Activated T-helper 9 cell treated with anti-CD3 and anti-CD28 coated beads, Interleukin-2, amount 50 U/mL, for 16 hours (primary cell): ENCODE data around the gene SMAD9.

Experiments used
- DNase-seq: peaks from one replicate; pipeline ENCODE4 v3.0.0-alpha.2; 2020; ENCODE audit warnings: low read depth

SMAD9 gene

GRCh38 chr13:36919833-36920615, at the start of gene SMAD9:
Gene SMAD9, minus strand, starts transcription at chr13:36920238. Its CDS starts 40,549 bp downstream, at chr13:36879689.
- no peak for DNase-seq

DNA sequence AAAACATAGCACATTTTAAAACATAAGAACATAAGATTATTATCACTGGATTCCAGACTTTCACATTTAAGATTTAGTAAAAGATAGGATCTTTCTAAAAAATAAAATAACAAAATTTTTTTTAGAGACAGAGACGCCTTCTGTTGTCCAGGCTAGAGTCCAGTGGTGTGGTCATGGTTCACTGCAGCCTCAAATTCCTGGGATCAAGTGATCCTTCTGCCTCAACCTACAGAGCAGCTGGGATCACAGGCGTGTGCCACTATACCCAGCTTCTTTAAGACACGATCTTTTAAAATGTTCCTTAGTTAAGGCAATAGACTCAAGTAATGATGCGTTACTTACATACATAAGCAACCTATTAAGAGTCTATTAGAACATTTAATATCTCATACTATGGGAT, 46.4 kb upstream of the SMAD9 start:
- DNase-seq, result no peak

- DNase-seq, result no peak
Observed at GRCh38 chr13:36965767-36966166, 45.7 kb upstream of the SMAD9 start.

GRCh38 chr13:36959456-36960116, 39.5 kb upstream of the SMAD9 start:
- DNase-seq, result no peak

DNA sequence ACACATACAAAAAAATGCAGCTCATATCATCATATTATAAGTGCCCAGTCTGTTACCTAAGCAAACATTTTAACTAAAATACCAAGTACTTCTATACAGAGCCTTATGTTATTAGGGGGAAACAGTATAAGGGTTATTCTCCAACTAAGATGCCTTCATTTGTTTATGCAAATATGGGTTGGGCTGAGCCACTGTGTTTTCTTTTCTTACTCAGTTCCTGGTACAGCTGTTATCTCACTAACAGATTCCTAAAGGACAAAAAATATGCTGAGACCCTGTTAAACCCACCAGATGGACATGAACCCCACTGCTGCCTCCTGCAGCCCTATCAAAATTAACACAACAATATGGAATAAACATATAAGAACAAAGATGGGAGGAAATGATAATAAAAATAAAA, 34.5 kb upstream of the SMAD9 start:
- no peak for DNase-seq

- no peak for DNase-seq
Observed at GRCh38 chr13:36950920-36951319, 30.9 kb upstream of the SMAD9 start.

GRCh38 chr13:36950330-36950729, 30.3 kb upstream of the SMAD9 start:
- no peak for DNase-seq

DNA sequence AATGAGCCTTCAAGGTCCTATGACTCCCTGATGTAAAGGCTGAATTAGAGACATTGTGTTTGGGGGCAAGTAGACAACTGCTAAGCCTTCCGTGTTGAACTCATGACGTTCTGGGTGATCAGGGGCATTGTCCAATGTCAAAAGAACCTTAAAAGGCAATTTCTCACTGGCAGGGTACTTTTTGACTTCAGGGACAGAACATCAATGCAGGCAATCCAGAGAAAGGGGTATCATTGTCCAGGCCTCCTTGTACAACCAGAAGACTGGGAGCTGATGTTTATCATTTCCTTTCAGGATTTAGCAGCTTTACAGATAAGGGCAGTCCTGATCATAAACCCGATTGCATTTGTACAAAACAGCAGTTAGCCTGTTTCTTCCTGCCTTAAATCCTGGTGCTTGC, 25.0 kb upstream of the SMAD9 start:
- no peak for DNase-seq

- DNase-seq, result no peak
Observed at GRCh38 chr13:36925603-36926002, 5.6 kb upstream of the SMAD9 start.

GRCh38 chr13:36924001-36924400, 4.0 kb upstream of the SMAD9 start:
- no peak for DNase-seq

DNA sequence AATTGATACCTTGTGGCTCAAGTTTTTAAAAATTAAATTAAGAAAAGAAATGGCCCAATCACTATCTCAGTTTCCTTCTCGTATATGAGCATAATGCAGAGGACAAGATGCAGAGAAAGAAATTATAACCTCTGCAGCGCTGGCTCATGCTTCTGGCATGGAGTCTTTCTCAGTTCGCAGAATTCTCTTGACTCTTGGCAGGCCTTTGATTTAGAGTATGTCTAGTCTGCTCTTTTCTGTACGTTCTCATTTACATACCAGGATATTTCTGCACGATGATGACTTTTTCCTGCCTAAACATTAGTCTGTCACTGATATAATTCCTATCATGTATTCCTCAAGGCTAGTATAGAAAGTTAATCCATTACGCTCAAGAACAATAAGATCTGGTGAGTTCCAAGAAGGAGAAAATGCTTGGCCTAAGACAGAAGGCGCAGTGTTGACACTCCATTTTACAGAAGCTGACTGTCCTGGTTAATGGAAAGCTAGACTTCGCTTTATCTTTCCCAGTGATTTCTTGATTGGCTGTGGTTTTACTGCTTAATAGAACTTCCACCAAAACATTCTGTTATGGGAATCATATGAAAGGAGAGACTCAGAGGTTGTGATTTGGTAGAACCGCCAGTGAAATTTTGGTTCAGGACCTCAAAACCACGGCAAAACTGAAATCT, 1.7 kb upstream of the SMAD9 start:
- DNase-seq, result no peak

- DNase-seq, result no peak
Observed at GRCh38 chr13:36920616-36921185, 663 bp upstream of the SMAD9 start.

- no peak for DNase-seq
Observed at GRCh38 chr13:36919171-36919832, 736 bp downstream of the SMAD9 start.

DNA sequence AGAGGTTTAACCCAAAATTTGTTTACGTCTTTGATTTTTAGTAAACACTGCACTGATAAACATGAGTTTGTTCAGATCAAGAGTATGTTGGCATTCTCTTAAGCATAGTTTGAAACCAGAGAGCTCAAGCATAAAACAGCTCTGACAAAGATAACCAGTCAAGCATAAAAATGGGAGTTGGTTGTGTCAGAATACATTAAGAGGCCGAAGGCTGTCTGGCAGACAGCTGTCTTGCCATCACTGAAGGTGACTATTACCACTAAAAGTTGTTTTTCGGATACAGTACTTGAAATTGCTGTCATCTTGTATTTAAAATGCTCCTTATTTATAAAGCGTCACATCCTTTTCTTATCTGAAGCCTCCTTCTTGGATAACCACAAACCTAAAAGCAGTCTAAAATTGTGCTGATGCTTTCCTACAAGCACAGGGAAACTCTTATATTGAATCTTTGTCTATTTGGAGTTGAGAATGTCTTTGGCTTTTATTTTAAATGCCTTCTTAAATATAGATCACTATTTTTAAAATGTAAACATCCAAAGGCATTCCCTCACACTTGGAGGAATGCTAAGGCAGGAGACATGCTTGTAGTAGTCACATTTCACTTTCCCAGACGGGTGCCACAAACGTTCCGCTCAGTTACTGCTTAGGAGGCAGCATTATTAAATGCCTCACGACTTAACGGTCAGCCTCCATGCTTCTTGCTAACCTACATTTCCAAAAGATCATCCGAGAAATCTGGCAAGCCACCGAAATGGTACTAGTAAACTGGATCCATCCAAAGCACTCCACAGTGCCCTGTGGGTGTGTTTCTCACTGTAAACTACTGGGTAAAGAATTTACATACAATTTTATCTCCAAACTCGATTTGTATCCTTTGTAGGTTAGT, 1.5 kb downstream of the SMAD9 start:
- DNase-seq, result no peak

DNA sequence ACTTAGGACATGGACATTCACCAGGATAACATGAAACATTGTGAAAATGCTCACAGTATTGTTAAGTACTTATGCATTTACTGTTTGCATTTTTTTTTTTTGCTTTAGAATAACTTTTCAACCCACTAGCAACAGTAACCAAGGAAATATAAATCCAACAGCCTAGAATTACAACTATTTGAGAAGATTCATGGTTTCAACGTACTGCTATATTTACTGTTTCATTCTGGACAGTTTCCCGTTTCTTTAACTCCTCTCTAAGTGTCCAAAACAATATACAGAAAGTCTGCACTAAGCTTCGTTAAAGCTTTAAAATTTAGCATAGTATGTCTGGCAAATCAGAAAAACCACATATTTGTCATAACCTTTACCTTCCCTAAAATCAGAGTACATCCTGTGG, 2.7 kb downstream of the SMAD9 start:
- DNase-seq, result no peak

GRCh38 chr13:36915896-36916640, 4.0 kb downstream of the SMAD9 start:
- DNase-seq, result no peak

GRCh38 chr13:36915106-36915505, 4.9 kb downstream of the SMAD9 start:
- DNase-seq, result no peak

GRCh38 chr13:36914648-36915047, 5.4 kb downstream of the SMAD9 start:
- DNase-seq, result no peak

DNA sequence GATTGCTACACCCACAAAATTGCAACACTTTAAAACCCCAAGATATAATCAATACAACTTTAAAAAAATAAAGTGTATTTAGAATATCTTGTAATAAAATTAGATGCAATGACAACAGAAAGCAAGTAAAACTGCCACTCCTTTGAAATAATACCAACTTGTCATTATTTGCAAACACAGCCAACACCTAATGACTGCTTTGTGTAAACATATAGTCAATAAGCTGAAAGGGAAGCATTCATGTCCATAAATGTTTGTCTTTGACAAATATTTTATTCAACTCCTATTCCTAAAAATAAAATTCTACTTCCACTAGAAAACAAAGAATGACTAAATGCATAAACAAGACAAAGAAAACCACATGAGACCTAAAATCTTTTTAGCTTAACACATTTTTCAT, 6.6 kb downstream of the SMAD9 start:
- DNase-seq, result no peak

DNA sequence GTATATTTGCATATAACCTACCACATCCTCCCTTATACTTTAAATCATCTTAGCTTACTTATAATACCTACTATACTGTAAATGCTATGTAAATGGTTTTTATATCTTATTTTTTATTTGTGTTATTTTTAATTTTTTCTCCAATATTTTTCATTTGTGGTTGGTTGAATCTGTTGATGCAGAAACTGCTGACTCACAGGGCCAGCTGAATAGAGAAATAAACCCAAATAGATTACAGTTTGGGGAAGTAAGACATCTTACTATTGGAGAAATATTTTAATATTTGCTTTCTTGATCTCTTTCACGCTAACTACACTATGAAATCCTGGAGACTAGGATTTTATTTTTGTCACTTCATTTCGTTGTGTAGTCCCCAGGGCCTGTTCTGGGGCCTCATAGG, 7.1 kb downstream of the SMAD9 start:
- no peak for DNase-seq

DNA sequence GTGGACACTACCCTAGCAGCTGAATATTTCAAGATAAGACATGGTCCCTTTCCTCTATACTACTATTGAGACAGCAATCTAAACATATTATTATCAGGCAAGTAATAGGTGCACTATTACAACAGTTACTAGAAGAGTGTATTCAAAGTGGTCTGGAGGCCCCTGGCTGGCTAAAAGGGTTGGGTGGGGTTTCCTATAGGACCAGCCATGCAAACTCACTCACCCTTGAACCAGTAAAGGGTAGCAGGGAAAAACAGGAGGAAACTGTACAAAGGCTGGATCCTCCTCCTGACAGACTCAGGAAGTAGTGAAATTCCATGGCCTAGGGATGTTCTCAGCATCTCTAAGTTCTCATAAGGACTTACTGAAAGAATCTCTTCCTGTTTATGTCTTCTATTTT, 7.7 kb downstream of the SMAD9 start:
- DNase-seq, result no peak
